SIG-M5 treated with dmso at 0.1 percent for 504 hours (cell line): ENCODE measurements around the gene FLT1.

Source experiments
- DNase-seq: peaks from one replicate; lab custom pipeline; 2025; ENCODE audit not compliant: unreplicated experiment; lab: John Stamatoyannopoulos, UW

Gene FLT1

GRCh38 chr13:28394422-28394821 is 100.5 kb downstream of the FLT1 start:
- peak; percentile 71 for DNase-seq

GRCh38 chr13:28392896-28393505 is 101.9 kb downstream of the FLT1 start:
- DNase-seq, result no peak

DNA sequence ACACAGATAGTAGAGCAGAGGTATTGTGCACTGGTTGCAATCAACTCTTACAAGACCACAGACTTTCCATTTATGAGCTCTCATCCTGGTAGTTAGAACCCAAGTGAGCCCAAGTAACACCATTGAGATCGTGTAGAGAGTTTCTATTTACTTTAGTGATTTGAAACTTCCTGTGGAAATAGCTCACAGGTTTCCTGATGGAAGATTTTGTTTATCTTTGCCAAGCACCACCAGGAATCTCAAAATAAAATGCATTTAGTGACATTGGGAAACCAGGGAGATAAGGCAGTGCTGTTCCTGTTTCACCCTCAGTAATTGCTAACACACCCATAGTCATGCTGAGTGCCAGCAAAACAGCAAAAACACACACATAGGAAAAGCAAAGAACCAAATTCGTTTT is 102.5 kb downstream of the FLT1 start:
- no peak for DNase-seq

DNA sequence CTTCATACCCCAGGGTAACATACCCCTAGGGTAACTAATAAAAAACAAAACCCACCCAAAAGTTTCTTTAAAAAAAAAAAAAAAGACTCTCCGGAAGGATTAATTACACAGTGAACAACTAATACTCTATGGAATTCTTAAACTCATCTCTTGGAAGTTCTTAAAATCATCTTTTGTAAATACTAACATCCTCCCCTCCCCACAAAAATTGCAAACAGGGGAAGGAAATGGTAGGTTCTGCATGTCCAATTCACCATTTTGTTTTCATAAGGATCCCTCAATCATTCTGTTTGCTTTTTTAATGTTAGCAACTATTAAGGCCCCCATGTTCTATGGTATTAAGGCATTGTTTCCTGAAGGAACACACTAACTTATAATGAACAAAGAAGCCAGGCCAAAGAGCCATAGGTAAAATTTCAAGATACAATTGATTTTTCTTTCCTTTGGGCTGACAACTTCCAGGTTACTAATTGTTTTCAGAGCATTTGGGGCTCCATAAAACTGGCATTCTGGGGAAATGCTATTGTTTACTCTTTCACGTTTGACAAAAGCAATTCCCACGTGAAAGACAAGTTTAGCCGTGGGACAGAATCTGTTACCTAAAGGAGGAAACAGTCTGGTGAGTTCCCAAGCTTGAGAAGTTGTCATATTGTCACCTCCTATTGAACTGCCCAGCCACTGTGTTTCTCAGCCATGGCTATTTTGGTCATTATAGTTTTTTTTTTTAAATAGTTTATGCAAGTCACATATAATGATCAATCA is 107.0 kb downstream of the FLT1 start:
- DNase-seq, result no peak

GRCh38 chr13:28385362-28385761 is 109.6 kb downstream of the FLT1 start:
- DNase-seq, result no peak

DNA sequence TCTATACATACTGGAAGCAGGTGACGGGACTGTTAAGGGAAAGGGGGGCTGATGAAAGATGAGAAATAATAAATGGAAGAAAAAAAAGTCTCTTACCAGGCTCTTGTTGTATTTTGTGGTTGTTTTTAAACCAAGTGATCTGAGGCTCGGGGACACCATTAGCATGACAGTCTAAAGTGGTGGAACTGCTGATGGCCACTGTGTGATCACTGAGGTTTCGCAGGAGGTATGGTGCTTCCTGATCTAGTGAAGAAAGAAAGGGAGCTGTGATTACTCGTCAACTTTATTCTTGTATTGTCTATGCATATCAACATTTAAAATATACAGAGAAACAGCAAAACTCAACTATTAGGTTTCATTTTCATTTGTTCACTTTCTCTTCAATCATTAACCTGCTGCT is 110.1 kb downstream of the FLT1 start:
- no peak for DNase-seq

GRCh38 chr13:28380319-28380718 is 114.6 kb downstream of the FLT1 start:
- no peak for DNase-seq

- DNase-seq, result no peak
These were observed 115.4 kb downstream of the FLT1 start for GRCh38 chr13:28379371-28380083.

DNA sequence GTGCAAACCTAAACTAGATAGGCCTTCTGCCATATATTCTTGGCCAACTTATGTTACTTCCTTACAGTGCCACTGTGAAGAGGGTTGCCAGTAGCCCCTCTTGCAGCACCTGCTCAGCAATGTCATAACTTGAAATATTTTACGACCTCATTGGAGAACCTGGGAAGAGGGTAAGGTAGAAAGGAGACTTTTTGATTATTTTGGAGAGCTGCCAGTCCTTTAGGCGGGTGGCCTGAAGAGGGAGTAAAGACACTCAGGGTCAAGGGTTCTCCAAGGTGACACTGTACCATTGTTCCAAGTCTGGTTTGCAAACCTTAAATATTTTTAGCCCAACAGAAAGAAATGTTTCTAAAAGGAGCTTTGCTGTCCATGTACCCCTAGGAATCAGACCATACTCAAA is 118.3 kb downstream of the FLT1 start:
- no peak for DNase-seq

DNA sequence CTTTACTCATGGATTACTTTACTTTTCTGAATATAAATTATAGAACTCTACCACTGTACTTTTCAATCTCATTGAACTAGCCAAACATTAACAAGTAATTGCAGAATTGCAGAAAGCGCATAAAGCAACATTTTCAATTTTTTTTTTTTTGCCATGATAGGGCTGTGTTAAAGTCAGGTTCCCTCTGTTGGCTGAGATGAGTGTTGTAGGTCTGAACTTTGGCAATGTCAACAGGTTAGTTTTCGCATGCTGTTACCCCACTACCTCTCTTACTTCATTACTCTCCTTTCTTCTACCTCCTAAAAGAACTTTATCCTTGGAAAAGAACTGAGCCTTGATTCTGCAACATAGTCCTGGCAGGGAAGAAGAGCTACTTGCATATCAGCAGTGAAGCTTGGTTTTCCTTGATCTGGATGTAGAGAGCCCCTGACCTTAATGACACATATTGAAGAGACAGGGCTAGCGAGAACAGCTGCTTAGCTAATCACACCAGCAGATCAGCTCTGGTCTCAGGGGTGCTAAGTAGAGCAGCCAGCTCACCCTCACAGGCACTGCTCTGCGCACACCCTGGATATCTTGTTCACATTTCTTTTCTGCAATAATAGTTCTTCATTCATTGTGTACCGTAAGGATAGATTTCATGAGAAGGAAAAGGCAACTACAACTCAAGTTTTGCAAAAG is 119.5 kb downstream of the FLT1 start:
- no peak for DNase-seq

DNA sequence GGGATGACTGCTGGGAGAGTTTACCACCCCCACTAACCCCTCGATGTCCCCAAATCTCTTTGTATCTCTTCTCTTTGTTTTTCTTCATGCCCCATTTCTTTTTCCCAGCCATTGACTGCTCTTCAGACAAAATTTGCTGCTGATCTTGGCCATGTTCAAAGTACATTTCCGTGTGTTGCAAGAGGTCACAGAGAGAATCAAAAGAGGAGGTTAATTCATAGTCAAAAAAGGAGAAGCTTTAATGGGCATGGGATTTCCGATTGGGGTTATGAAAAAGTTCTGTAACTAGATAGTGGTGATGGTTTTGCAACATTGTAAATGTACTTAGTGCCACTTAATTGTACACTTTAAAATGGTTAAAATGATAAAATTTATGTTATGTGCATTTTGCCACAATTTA is 121.1 kb downstream of the FLT1 start:
- DNase-seq, result peak; percentile 92

DNA sequence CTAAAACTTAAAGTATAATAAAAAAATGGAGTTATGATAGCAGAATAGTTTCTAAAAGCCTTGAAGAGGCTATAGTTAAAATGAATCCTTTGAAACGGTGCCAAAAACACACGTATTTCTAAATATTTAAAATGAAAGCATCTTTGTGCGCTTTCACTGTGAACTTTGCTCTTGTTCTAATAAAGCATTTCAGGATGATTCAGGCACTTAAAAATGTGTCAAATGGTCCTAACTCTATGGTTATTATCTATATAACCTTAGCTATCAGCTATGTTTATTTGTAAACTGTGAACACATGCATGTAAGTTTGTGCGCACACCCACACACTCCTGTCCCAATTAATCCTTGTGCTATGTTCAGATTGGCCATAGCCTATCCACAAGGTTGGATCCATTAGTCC is 124.5 kb downstream of the FLT1 start:
- DNase-seq, result no peak

GRCh38 chr13:28358708-28359107 is 136.2 kb downstream of the FLT1 start:
- no peak for DNase-seq

- peak; percentile 32 for DNase-seq
These were observed 137.0 kb downstream of the FLT1 start for GRCh38 chr13:28357911-28358433.

DNA sequence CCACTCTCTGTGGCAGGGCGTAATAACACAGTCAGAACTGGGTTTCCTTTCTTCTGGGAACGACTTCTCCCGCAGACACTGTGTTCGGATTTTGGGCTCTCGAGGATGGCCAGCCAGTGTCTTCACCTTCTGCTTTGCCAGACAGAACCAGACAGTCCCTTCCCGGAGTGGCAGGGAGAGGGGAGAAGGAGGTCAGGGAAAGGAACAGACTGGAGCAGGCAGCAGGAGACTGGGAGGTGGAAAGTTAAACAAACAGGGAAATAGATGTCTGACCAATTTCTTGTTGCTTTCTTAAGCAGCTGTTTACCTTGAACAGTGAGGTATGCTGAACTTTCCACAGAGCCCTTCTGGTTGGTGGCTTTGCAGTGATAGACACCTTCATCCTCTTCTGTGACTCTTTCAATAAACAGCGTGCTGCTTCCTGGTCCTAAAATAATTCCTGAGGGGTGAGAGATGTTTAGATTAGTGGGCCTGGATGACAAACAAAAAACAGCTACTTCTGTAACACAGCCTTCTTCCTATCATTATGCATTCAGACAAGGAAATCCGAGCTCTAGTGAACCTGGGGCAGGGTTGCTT is 137.6 kb downstream of the FLT1 start:
- DNase-seq, result no peak

DNA sequence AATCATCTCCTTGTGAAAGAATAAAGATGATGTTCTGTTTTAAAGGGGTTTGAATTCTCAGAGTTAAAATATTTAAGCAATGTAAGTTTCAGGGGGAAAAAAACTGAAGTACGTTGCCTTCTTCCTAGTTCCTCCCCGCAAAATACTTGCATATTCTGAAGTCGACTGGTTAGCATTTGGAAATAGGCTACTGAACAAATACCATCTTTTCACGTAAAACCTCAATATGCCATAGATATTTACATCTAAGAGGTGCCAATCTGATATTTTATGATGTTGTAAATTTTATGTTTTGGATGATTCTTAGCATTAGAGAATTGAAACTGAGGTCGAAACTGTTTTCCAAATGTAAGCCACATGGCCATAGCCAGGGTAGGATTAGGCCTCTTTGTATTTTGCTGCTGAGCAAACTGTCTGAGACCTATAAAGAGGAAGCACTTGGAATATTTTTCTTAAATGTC is 138.3 kb downstream of the FLT1 start:
- peak; percentile 39 for DNase-seq

- DNase-seq, result no peak
These were observed 139.0 kb downstream of the FLT1 start for GRCh38 chr13:28355822-28356371.

GRCh38 chr13:28355046-28355821 is 139.7 kb downstream of the FLT1 start:
- no peak for DNase-seq

DNA sequence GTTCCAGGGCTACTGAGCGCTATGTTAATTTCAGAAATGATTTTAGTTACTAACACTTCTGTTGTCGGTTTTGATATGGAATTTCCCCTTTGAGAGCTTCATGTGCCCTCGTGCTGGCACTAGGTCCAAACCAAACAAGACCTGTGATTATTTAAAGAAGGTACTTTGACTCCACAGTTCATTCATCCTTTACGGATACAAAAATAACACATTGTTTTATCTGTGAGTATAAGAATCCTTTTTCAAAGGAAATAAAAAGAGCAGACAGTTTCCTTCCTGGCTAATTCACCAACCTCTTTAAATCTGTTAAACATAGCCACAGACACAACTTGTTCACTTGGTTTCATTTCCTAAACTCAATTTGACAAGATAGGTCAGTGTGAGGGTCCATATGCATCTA is 141.2 kb downstream of the FLT1 start:
- DNase-seq, result no peak
